ENCODE data around the gene WDR27.
"Not testable (repeated sequence)": the region's sequence is repeated elsewhere in the genome, so short reads cannot be mapped to it uniquely, and the experiment has no call there.

WDR27 gene

GRCh38 chr6:169533301-169534038, 168.4 kb downstream of the WDR27 start:
- no peak for DNase-seq (ENCODE audit: extremely low read depth in 1 of 2, low read depth in 1 of 2)

DNA sequence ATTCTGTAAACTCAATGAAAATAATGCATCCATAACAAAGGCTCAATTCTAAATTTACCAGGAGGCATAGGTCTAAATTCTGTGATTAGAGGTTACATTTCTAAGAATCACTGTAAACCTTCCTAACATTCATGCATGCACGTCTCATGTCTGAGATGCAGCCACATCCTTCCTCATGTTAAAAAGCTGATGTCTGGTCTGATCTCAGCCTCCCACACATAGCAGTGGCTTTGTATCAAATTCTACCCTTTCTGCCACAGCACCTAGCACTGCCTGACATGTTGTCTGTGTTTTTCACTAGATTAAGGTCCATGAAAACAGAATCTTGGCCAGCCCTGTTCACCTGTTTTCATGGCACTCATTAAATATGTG, 171.1 kb downstream of the WDR27 start:
- DNase-seq (ENCODE audit: extremely low read depth in 1 of 2, low read depth in 1 of 2): peak in 1 of 2 donors; percentile 8

GRCh38 chr6:169529931-169530751, 171.7 kb downstream of the WDR27 start:
- DNase-seq (ENCODE audit: extremely low read depth in 1 of 2, low read depth in 1 of 2): peak in 1 of 2 donors; percentile 12

- no peak for DNase-seq (ENCODE audit: extremely low read depth in 1 of 2, low read depth in 1 of 2)
These were observed 173.1 kb downstream of the WDR27 start for GRCh38 chr6:169528755-169529154.

- no peak for DNase-seq (ENCODE audit: extremely low read depth in 1 of 2, low read depth in 1 of 2)
These were observed 174.5 kb downstream of the WDR27 start for GRCh38 chr6:169527306-169527705.

- DNase-seq (ENCODE audit: extremely low read depth in 1 of 2, low read depth in 1 of 2): no peak
These were observed 180.0 kb downstream of the WDR27 start for GRCh38 chr6:169521825-169522224.

DNA sequence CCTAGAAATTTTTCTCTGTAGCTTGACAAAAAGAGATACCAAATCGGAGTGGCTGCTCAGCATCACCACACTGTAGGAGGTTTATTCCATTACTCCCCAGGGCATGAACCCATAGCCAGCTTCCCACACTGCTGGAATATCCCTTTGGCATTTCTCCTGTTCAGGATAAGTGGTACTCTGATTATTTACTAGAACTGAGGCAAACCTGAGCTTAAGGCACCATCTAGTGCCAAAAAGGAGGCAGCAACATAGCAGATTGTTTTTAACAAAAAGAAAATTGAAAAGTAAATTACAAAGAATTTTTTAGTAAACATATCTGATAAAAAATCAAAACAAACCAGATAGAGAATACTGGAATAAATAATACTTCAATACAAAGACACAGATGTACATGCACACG, 181.7 kb downstream of the WDR27 start:
- no peak for DNase-seq (ENCODE audit: extremely low read depth in 1 of 2, low read depth in 1 of 2)

DNA sequence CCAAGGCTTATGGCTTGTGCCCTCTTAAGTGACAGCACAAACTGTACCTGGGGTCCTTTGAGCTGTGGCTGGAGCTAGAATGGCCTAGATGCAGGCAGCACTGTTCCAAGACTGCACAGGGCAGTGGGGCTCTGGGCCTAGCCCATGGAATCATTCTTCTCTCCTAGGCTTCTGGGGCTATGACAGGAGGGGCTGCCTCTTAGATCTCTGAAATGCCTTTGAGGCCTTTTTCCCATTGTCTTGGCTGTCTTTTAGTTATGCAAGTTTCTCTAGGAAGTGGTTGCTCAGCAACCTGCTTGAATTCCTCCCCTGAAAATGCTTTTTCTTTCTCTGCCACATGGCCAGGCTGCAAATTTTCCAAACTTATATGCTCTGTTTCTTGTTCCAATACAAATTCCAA, 183.4 kb downstream of the WDR27 start:
- no peak for DNase-seq (ENCODE audit: extremely low read depth in 1 of 2, low read depth in 1 of 2)

DNA sequence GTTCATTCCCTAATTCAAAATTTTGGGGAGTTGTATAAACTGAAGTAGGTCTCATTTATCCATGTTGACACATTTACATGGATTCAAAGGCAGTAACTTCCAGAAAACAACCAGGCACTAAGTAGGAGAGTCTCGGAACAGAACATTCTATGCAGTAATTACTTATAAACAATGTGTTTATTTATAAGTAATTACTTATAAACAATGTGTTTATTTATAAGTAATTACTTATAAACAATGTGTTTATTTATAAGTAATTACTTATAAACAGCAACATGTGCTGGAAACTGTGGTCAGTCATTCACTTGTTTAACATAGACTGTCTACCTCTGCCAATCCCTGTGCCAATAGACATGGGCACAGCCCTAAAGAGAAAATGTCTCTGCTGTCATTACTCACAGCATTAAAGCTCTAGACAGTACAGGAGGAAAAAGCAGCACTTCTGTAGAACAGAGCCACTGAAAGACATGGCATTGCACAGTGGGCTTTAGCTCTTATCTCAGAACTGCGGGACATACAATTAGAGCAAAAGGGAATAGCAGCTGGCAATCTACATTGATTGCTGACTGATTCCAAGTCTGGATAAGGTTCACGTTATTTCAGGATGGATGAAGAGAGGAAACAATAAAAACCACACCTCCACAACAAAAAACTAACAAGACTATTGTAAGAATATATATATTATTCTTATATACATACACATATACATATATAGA, 188.2 kb downstream of the WDR27 start:
- no peak for DNase-seq (ENCODE audit: extremely low read depth in 1 of 2, low read depth in 1 of 2)

DNA sequence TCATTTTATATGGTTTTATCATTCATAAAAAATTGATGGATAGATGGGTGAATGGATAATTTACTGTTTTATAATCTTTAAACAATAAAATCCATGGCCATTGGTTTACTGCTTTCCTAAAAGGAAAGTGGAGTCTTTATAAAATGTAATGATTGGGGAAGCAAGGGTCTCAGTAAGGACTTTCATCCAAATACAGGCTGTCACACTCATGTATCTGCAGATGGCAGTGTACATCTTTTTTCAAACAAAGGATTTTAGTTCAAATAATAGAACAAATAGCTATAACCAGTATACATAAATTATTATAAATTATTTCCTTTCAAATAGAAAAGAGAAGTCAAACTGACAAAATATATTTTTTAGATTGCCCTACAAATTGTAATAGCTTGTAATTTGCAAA, 190.0 kb downstream of the WDR27 start:
- DNase-seq (ENCODE audit: extremely low read depth in 1 of 2, low read depth in 1 of 2): not testable (repeated sequence)

DNA sequence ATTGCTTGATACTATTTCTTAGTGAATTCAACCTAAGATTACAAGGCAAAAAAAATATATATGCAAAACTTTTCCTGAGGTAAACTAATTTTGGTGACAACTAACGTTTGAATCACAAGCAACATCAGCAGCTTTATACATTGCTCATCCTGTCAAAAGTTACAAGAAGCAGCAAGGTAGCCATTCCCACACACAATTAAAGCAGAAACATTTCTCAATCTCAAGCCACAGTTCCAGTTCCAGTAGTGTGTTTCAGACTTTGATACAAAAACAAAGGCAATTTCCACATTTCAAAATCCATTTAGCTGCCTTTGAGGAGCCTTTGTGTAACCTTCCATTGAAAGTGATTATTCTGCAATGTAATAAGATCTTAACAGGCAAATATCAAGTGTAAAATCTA, 191.0 kb downstream of the WDR27 start:
- no peak for DNase-seq (ENCODE audit: extremely low read depth in 1 of 2, low read depth in 1 of 2)

DNA sequence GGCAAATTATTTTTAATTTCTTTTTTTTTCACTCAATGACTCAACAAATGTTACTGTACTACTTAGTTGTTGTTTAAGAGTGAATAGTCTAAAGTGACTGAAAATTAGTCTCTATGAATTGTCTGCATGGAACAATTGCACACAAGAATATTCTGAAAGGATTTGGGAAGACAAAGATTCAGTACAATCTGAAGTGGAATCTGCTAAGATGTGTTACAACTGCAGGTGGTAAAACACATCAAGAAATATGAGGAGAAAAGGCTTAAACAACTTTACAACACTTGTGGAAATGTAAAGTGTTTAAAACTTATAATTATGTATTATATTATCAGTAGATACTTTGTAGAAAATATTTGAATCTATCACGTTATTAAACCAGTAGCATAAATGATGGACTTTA, 193.4 kb downstream of the WDR27 start:
- DNase-seq (ENCODE audit: extremely low read depth in 1 of 2, low read depth in 1 of 2): no peak

DNA sequence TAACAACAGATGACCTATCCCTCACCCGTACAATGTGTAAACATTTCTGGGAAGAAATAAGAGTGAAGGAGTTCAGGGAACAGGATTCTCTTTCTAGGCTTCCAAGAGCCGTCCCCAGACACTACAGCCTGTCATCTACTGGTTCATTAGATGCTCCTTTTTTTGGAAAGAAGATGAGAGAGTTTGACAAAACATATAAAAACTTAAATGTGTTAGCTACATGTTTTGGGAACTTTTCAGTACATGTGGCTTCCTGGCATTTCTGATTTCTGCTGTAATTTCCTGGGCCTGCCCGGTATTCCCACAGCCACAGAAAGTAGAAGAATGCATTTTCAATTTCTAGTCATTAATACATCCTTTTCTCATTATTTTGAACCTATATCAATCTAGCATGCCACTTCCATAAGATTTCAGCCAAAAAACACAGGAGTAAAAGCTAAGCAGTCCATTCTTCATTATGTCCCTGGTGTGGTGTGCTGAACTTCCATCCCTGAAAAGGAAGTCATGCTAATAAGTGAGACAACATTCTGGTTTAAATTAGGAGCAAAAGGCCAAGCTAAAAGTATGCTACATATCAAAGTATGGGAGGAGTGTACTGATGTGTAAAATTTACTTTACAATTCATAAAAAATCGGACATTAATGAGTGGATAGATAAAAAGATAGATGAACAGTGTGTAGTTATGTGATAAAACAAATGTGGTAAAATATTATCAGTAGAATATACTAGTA, 198.2 kb downstream of the WDR27 start:
- no peak for DNase-seq (ENCODE audit: extremely low read depth in 1 of 2, low read depth in 1 of 2)

DNA sequence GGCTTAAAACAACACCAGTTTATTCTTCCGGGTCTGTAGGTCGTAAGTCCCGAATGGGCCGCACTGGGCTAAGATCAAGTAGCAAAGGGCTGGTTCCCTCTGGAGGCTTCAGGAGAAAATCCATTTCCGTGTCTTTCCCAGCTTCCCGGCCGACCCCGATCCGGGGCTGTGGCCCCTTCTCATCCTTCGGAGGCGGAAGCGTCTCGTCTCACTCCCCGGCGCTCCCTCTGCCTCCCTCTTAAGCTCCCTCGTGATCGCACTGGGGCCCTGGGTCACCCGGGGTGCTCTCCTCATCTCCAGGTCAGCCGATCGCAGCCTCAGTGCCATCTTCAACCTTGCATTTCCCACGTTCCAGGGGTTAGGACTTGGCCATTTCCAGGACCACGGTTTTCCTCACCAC, 199.4 kb downstream of the WDR27 start:
- DNase-seq (ENCODE audit: extremely low read depth in 1 of 2, low read depth in 1 of 2): no peak

DNA sequence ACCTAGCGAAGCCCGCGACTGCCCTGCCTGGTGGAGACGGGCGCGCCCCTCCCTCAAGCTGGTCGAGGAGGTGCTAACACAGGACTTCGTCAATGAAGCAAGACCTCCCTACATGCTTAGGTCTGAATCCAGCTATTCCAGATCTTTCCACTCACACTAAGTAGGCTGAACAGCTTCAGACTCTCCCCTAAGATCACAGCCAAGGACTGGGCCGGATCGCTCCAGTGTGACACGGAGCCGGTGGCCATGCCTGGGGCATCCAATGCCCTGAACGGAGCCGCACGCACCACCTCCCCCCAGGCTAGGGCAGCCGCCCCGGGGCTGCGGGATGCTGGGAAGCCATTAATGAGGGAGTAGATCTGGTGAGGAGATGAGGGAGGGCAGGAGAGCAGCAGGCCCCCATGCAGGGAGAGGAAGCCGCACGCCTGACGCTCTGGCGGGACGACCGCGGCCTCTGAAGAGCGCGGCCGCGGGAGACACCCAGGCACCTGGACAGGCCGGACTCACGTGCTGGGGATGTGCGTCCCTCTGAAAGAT, 200.0 kb downstream of the WDR27 start:
- no peak for DNase-seq (ENCODE audit: extremely low read depth in 1 of 2, low read depth in 1 of 2)

DNA sequence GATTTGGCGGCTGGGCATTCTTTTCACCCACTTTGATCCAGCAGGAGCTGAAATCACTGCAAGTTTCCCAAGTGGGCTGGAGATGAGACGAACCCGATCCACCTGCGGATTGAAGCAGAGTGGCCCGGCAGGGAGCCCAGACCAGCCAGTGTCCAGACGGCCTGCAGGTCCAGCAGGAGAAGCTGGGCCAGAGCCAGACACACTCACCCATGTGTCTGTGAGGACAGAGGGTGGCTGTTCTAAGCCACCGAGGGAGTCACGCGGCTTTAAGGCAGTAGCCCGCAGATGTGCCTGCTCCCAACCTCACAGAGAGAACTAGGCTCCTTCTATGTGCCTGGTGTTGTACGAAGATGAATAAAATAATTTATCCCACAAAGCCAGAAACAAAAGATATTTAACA, 200.7 kb downstream of the WDR27 start:
- no peak for DNase-seq (ENCODE audit: extremely low read depth in 1 of 2, low read depth in 1 of 2)

GRCh38 chr6:169500688-169501087, 201.1 kb downstream of the WDR27 start:
- no peak for DNase-seq (ENCODE audit: extremely low read depth in 1 of 2, low read depth in 1 of 2)

- no peak for DNase-seq (ENCODE audit: extremely low read depth in 1 of 2, low read depth in 1 of 2)
These were observed 202.0 kb downstream of the WDR27 start for GRCh38 chr6:169499848-169500247.

DNA sequence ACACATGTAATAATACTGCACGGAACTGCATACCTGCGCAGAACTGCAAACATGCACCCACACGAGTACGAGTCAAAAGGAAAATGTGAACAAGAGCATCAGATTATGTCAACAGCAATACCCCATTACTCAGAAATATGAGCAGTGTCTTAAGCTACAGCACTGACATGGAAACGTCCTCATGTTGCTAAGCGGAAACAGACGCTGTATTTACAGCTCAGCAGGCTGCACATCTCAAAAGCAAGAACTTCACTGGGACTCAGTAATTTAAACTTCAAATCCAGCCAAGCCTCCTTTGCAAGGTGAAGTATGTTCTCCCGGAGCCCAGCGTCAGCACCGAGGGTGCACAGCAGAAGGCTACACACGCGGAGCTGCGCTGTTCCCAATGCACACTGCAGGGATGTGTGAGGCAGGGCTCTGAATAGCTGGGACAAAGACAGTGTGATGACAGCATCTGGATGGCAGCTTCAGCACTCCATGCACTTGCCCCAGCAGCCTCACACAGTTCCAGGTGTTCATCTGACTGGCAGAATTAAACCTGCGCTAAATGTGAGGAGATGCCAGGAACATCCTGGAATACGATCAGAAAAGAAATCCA, 202.8 kb downstream of the WDR27 start:
- no peak for DNase-seq (ENCODE audit: extremely low read depth in 1 of 2, low read depth in 1 of 2)

DNA sequence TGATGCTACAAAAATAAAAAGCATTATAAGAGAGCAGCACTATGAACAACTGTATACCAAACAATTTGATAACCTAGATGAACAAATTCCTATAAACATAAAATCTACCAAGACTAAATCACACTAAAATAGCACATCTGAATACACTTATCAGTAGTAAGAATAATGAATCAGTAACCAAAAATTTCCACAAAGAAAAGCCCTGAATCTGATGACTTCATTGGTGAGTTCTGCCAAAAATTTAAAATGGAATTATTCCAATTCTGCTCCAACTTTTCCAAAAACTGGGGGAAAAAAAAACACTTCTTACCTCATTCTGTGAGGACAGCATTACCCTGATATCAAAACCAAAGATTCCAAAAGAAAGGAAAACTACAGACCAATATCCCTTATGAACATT, 206.2 kb downstream of the WDR27 start:
- DNase-seq (ENCODE audit: extremely low read depth in 1 of 2, low read depth in 1 of 2): no peak

All from stimulated activated CD8-positive, alpha-beta memory T cell treated with anti-CD3 and anti-CD28 coated beads, Interleukin-7, amount 100 ng/mL, for 48 hours (primary cell).